ENCODE data around the gene PPOX. TPM values are rescaled to one million over a fixed set of nuclear protein-coding genes. Genes with fewer than 3 reads are reported as not detected.
A peak's percentile ranks its signal among the peaks of the same experiment; 100 is the strongest.

PPOX gene
- total RNA-seq, 2 experiments from 2014 or later, result 42.0 to 45.5 TPM

DNA sequence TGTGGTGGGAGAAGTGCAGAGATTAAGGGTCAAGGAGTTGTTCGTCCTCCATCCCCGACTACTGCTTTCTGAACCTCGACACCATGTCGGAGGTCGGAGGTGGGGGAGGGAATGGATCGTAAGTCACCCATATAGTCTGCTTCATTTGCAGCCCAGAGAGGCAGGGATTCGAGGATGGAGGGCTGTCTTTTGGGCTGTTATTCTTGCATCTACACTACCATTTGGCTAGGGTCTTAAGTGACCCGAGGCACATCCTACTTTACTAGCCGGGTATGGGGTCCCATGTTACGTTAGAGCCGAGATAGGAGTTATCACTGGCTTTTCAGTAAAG is 6.3 kb upstream of the PPOX start:
- intact Hi-C loops (cut with micrococcal nuclease; ENCODE audit: unreplicated experiment), result loop anchor here (5.0 kb wide), 1 partner anchor 163 kb away; no protein-coding TSS in a partner anchor
- Histone ChIP-seq H3K36me3 (ENCODE audit: insufficient read depth, low read length) (peaks cover 37% of the 10 kb centered on the region; the same call in 1 of the 2 replicates), H3K9me2 (ENCODE audit: insufficient read depth, low read length) (no peaks in the 10 kb centered on the region), H2AFZ (ENCODE audit: low read length) (peak overlapping the region; percentile 82), H3K4me1 (ENCODE audit: insufficient read depth, low read length, poor library complexity, severe bottlenecking) (peaks cover 22% of the 10 kb centered on the region), H3K4me3 (ENCODE audit: low read depth, low read length, poor library complexity, severe bottlenecking) (peak overlapping the region; percentile 82), H3K9me3 (ENCODE audit: low read length) (no peaks in the 10 kb centered on the region), H3K79me2 (ENCODE audit: insufficient read depth, low read depth, low read length) (peaks cover 10% of the 10 kb centered on the region; the same call in 1 of the 2 replicates), H3K4me2 (ENCODE audit: low read length) (peak overlapping the region; percentile 85), H4K20me1 (ENCODE audit: insufficient read depth, low read length) (no peaks in the 10 kb centered on the region), H3K27ac (ENCODE audit: low read depth, low read length, poor library complexity, severe bottlenecking) (peak overlapping the region; percentile 38)
- BruUV-seq (replicated peaks), result no TSS peak
- ChIA-PET POLR2A (no interaction called here), CTCF (ENCODE audit: unreplicated experiment) (no interaction called here)
- DNase-seq (ENCODE audit: low spot score), result no peak
- TF ChIP-seq, protein P1, sequence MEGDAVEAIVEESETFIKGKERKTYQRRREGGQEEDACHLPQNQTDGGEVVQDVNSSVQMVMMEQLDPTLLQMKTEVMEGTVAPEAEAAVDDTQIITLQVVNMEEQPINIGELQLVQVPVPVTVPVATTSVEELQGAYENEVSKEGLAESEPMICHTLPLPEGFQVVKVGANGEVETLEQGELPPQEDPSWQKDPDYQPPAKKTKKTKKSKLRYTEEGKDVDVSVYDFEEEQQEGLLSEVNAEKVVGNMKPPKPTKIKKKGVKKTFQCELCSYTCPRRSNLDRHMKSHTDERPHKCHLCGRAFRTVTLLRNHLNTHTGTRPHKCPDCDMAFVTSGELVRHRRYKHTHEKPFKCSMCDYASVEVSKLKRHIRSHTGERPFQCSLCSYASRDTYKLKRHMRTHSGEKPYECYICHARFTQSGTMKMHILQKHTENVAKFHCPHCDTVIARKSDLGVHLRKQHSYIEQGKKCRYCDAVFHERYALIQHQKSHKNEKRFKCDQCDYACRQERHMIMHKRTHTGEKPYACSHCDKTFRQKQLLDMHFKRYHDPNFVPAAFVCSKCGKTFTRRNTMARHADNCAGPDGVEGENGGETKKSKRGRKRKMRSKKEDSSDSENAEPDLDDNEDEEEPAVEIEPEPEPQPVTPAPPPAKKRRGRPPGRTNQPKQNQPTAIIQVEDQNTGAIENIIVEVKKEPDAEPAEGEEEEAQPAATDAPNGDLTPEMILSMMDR (conservative IDR thresholded peaks at IDR 0.05; ENCODE audit: low read length), result no peak
- TF ChIP-seq EZH2phosphoT487 (IDR thresholded peaks at IDR 0.05; ENCODE audit: borderline replicate concordance, low read depth, low read length), result no peak

DNA sequence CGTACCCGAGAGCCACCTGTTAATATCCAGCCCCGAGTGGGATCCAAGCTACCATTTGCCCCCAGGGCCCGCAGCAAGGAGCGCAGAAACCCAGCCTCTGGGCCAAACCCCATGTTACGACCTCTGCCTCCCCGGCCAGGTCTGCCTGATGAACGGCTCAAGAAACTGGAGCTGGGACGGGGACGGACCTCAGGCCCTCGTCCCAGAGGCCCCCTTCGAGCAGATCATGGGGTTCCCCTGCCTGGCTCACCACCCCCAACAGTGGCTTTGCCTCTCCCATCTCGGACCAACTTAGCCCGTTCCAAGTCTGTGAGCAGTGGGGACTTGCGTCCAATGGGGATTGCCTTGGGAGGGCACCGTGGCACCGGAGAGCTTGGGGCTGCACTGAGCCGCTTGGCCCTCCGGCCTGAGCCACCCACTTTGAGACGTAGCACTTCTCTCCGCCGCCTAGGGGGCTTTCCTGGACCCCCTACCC is 5.5 kb upstream of the PPOX start:
- Histone ChIP-seq H3K79me2 (ENCODE audit: insufficient read depth, low read depth, low read length) (peaks cover 6% of the 10 kb centered on the region; the same call in 1 of the 2 replicates), H3K4me3 (ENCODE audit: low read depth, low read length, poor library complexity, severe bottlenecking) (no peak overlapping the region), H3K4me2 (ENCODE audit: low read length) (peak overlapping the region; percentile 85; the same call in 1 of the 2 replicates), H3K36me3 (ENCODE audit: insufficient read depth, low read length) (peaks cover 40% of the 10 kb centered on the region; the same call in 1 of the 2 replicates), H3K9me3 (ENCODE audit: low read length) (no peaks in the 10 kb centered on the region), H4K20me1 (ENCODE audit: insufficient read depth, low read length) (no peaks in the 10 kb centered on the region), H3K9me2 (ENCODE audit: insufficient read depth, low read length) (no peaks in the 10 kb centered on the region), H2AFZ (ENCODE audit: low read length) (no peak overlapping the region), H3K4me1 (ENCODE audit: insufficient read depth, low read length, poor library complexity, severe bottlenecking) (peaks cover 25% of the 10 kb centered on the region), H3K27ac (ENCODE audit: low read depth, low read length, poor library complexity, severe bottlenecking) (no peak overlapping the region)
- TF ChIP-seq, protein P1 (conservative IDR thresholded peaks at IDR 0.05; ENCODE audit: low read length), result no peak
- TF ChIP-seq EZH2phosphoT487 (IDR thresholded peaks at IDR 0.05; ENCODE audit: borderline replicate concordance, low read depth, low read length), result no peak
- intact Hi-C loops (cut with micrococcal nuclease; ENCODE audit: unreplicated experiment), result no loop called here
- ChIA-PET CTCF (ENCODE audit: unreplicated experiment) (no interaction called here), POLR2A (no interaction called here)
- no TSS peak for BruUV-seq (replicated peaks)
- DNase-seq (ENCODE audit: low spot score), result no peak

DNA sequence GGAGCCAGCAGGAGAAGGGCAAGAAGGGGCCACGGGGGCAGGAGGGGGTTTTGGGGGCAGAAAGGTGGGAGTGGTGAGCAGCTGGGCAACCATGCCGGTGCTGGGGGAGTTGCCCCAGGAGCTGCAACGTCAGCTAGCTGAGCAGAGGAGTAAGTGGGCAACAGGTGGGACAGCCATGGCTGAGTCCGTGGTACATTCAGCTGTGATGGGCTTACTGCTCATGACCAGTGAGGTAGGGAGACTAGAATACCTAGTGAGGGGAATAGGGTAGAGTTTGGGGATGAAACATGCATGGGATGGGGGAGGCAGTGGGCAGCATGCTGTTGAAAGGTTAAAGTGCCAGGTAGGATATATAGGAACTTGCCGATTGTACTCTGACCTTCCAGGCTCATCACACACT is 4.6 kb upstream of the PPOX start:
- no peak for DNase-seq (ENCODE audit: low spot score)
- CTCF ChIA-PET (ENCODE audit: unreplicated experiment), result no interaction called here
- Histone ChIP-seq H3K4me3 (ENCODE audit: low read depth, low read length, poor library complexity, severe bottlenecking) (no peak overlapping the region), H3K9me2 (ENCODE audit: insufficient read depth, low read length) (no peaks in the 10 kb centered on the region), H3K4me2 (ENCODE audit: low read length) (no peak overlapping the region), H3K4me1 (ENCODE audit: insufficient read depth, low read length, poor library complexity, severe bottlenecking) (peaks cover 25% of the 10 kb centered on the region), H2AFZ (ENCODE audit: low read length) (no peak overlapping the region), H3K79me2 (ENCODE audit: insufficient read depth, low read depth, low read length) (peaks cover 4% of the 10 kb centered on the region; the same call in 1 of the 2 replicates), H3K27ac (ENCODE audit: low read depth, low read length, poor library complexity, severe bottlenecking) (no peak overlapping the region), H4K20me1 (ENCODE audit: insufficient read depth, low read length) (no peaks in the 10 kb centered on the region), H3K36me3 (ENCODE audit: insufficient read depth, low read length) (peaks cover 40% of the 10 kb centered on the region; the same call in 1 of the 2 replicates), H3K9me3 (ENCODE audit: low read length) (no peaks in the 10 kb centered on the region)
- POLR2A ChIA-PET, result interaction anchor here (0.6 kb wide), 1 partner anchor 32 kb away, joined by 3 read pairs; no protein-coding TSS in a partner anchor
- TF ChIP-seq EZH2phosphoT487 (IDR thresholded peaks at IDR 0.05; ENCODE audit: borderline replicate concordance, low read depth, low read length), result no peak
- TF ChIP-seq, protein P1 (conservative IDR thresholded peaks at IDR 0.05; ENCODE audit: low read length), result no peak
- intact Hi-C loops (cut with micrococcal nuclease; ENCODE audit: unreplicated experiment), result no loop called here
- BruUV-seq (replicated peaks), result no TSS peak
